Measurements from ENCODE around the gene SUMF1. TPM values are rescaled to one million over a fixed set of nuclear protein-coding genes. Genes with fewer than 3 reads are reported as not detected.

Gene SUMF1
- total RNA-seq, 1 donor = 41.9 TPM

- peak; percentile 29 for DNase-seq (ENCODE audit: low read depth)
- H3K4me3 ChIP-seq (ENCODE audit: low read depth, low read length) = peak overlapping the region; percentile 3
Measured at GRCh38 chr3:4504340-4505261, 37.5 kb upstream of the SUMF1 start.

GRCh38 chr3:4503050-4503449, 36.0 kb upstream of the SUMF1 start:
- no peak for TF ChIP-seq CTCF (IDR thresholded peaks at IDR 0.05; ENCODE audit: insufficient read depth, low read depth, low read length)
- DNase-seq (ENCODE audit: low read depth) = no peak
- no peak overlapping the region for H3K4me3 ChIP-seq (ENCODE audit: low read depth, low read length)

More at GRCh38 chr3:4504340-4505261, 37.5 kb upstream of the SUMF1 start:
- TF ChIP-seq CTCF (IDR thresholded peaks at IDR 0.05; ENCODE audit: insufficient read depth, low read depth, low read length) = no peak

GRCh38 chr3:4501927-4502326, 34.9 kb upstream of the SUMF1 start:
- TF ChIP-seq CTCF (IDR thresholded peaks at IDR 0.05; ENCODE audit: insufficient read depth, low read depth, low read length) = no peak
- no peak for DNase-seq (ENCODE audit: low read depth)
- no peak overlapping the region for H3K4me3 ChIP-seq (ENCODE audit: low read depth, low read length)

- DNase-seq (ENCODE audit: low read depth) = no peak
- no peak for TF ChIP-seq CTCF (IDR thresholded peaks at IDR 0.05; ENCODE audit: insufficient read depth, low read depth, low read length)
- no peak overlapping the region for H3K4me3 ChIP-seq (ENCODE audit: low read depth, low read length)
Measured at GRCh38 chr3:4501437-4501836, 34.4 kb upstream of the SUMF1 start.

- no peak overlapping the region for H3K4me3 ChIP-seq (ENCODE audit: low read depth, low read length)
- no peak for DNase-seq (ENCODE audit: low read depth)
- no peak for TF ChIP-seq CTCF (IDR thresholded peaks at IDR 0.05; ENCODE audit: insufficient read depth, low read depth, low read length)
Measured at GRCh38 chr3:4498446-4498845, 31.4 kb upstream of the SUMF1 start.

- no peak overlapping the region for H3K4me3 ChIP-seq (ENCODE audit: low read depth, low read length)
- no peak for TF ChIP-seq CTCF (IDR thresholded peaks at IDR 0.05; ENCODE audit: insufficient read depth, low read depth, low read length)
- no peak for DNase-seq (ENCODE audit: low read depth)
Measured at GRCh38 chr3:4497843-4498324, 30.8 kb upstream of the SUMF1 start.

Data from fibroblast of villous mesenchyme (primary cell).